ENCODE data around the gene ERMARD.

ERMARD gene

DNA sequence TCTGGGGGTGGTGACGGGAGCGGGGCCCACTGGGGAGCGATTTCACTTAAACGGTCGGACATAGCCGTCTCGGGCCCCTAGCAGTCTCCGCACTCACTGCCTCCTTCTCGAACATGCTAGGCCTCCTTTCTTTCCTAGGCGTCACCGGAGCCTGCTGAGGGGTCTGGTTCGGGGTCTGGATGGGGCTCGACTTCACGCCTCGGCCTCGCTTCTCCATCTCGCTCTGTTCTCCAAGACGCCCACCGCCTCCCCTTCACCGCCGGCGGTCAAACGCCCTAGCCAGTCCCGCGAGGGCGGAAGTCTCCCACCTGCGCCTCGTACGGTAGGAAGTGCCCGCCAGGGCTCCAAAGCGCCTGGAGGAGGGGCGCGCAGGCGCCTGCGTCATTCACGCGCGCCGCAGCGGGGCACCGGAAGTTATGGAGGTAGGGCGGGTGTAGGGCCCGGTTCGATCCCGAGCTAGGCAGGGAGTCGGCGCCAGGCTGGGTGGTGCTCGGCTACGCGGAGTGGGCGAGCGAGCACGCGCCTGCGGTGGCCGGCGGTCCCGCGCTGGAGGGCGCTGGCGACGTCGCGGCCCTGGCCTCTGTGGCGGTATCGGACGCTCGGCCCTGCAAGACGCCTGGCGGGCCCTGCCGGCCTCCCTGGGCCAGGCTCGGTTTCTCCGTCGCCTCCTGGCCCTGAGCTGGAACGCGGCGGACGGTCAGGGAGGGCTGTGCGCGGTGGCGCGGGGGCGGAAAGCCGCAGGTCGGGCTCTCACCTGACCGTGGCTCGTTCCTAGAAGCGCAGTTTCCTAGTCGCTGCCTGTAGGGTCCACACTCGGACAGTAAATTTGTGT lies at the start of gene ERMARD, which contains the start of gene DYNLT2:
ERMARD (plus strand) TSS at position 381 of the 832 bp plus-strand sequence; CDS start at position 417, 36 bp downstream.
DYNLT2 (minus strand) TSS at position 331 of the 832 bp plus-strand sequence; CDS start at position 217, 114 bp downstream.
- peak; percentile 96 for DNase-seq

DNA sequence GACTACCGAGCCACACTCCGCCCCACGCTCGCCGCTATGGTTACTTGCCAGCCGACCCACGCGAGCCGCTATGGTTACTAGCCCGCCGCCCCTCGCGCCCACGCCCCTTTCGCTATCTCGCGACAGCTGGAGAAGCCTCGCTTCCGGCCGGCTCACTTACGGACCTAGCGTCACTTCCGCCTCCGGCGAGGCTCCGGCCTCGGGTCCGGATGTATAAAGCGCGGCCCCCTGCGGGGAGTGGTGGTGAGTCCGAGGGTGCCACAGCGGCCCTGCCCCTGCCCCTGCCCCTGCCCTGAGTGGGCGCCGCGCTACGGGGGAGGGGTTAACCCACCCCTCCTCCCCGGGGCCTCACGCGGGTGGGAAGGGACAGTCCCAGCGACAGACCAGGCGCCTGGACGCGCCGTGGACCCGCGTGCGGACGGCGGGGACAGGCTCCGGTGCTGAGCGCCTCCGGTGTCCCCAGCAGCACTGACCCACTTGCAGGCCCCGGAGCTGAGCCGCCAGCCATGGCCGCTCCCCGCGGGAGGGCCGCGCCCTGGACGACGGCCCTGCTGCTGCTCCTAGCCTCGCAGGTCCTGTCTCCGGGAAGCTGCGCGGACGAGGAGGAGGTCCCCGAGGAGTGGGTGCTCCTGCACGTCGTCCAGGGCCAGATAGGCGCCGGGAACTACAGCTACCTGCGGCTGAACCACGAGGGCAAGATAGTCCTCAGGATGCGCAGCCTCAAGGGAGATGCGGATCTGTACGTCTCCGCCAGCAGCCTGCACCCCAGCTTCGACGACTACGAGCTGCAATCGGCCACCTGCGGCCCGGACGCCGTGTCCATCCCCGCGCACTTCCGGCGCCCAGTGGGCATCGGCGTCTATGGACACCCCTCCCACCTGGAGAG lies 49.2 kb upstream of the ERMARD start, which contains the start of the genes C6orf120 and WDR27:
C6orf120 (plus strand) TSS at position 173 of the 886 bp plus-strand sequence; CDS start at position 507, 334 bp downstream.
WDR27 (minus strand) TSS at position 76 of the 886 bp plus-strand sequence. CDS start 13,024 bp downstream, outside the sequence.
- DNase-seq, result peak; percentile 98

DNA sequence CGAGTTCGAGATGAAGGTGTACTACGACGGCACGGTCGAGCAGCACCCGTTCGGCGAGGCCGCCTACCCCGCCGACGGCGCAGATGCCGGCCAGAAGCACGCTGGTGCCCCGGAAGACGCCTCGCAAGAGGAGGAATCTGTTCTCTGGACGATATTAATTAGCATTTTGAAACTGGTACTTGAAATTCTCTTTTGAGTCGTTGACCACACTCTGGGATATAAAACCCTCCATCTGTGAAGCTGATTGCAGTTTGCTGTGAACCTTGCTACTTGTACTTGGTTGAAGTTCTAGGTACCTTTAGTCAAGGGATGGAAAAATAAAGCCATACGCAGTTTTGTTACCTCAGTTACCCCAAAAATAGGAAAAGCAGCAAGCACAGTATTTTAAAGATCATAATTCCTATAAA lies 48.6 kb upstream of the ERMARD start:
- no peak for DNase-seq

DNA sequence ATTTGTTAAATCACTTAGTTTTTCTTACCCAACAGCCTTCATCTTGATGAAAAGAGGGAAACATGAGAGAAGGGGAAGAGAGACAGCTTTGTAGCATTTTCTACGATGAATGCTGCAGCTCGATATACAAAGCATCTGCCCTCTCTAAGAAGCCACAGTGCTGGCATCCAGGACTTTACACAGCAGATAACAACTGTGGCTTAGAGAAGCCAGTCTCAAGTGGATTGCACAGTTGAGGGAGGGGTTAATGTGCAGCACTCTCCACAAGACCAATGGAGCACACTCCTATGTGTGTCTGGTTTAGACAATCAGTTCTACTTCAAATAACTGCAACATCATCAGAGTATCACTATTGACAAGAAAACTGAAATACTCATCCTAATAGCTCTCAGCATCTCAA lies 43.6 kb upstream of the ERMARD start:
- no peak for DNase-seq

DNA sequence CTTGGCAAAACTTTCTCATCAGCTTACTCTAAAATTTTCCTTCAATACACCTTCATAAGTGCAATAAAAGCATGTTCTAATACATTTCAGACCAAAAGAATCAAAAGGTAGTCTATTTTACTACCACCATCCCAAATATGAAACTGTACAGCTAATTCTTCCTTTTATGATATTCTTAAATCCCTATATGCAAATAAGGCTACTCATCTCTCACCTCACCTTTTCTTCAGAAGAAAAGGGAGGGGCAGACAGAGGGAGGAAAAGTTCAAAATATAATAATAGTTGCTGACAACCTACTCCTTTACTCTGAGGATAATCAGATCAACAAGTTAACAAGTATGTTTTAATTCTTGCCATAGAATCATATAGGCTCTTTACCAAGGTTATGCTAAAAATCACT lies 42.1 kb upstream of the ERMARD start:
- no peak for DNase-seq

DNA sequence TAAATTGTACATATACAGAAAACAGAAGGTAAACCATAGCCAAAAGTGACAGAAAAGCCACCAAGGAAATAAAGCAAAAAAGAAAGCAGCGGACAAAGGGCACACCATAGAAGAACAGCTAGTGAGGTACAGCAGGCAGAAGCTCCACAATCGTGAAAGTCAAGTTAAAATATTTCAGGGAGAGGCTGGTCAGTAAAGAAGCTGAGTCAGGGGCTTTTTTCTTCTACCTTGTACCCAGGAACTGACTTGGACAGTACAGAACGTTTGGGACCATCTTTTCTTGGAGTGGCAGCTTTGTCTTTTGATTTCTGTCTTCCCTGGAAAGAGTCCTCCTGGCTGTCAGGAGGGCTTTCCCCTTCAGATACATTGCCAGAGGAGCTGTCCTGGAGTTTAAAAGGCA lies 41.4 kb upstream of the ERMARD start:
- no peak for DNase-seq

DNA sequence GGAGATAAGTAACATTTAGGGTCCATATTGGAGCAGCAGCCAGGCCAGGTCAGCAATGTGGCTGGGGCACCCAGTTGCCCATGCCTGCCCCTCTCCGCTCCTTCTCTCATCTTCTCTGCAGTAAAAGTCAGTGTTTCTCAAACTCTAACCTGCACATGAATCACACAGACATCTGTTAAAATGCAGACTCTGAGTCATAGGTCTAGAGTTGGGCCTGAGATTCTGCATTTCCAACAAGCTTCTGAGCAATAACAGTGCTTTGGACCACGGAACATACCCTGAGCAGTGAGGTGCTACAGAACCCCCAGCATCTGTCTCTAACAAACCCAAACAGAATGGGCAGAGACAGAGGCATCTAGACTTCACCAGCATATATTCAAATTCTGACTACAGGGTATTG lies 37.2 kb upstream of the ERMARD start:
- DNase-seq, result no peak

DNA sequence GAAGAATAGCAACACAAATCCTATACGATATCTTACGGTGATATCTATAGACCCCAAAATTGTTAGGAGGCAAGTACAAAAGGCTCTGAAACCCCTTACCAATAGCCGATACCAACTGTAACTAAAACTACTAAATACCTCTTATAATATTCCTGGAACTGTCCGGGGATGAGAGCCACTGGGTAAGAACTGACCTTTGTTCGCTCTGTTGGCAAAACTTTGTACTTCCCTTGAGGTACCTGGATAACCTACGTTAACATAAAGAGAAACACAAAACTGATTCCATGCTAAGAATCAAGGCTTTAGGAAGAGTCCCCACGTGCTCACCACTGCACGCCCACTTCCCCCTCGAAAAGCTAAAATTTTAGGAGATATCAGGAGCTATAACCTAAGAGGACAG lies 36.8 kb upstream of the ERMARD start:
- DNase-seq, result no peak

DNA sequence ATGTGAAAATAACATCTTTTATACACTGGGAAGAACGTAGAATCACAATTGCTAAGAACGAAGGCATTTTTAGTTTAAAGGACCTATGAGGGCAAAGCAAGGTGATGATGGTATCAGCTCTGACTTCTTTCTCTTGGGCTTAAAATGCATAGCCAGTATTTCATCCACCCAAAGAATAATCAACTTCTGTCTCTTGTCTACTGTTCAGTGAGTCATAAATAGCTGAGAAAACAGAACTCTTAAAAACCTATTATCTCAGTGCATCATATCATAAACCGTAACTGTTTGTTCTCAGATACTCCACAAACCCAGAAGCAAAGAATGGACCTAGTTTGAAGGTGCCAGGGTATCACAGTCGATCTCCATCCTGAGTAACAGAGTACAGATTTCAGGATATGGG lies 32.3 kb upstream of the ERMARD start:
- no peak for DNase-seq

DNA sequence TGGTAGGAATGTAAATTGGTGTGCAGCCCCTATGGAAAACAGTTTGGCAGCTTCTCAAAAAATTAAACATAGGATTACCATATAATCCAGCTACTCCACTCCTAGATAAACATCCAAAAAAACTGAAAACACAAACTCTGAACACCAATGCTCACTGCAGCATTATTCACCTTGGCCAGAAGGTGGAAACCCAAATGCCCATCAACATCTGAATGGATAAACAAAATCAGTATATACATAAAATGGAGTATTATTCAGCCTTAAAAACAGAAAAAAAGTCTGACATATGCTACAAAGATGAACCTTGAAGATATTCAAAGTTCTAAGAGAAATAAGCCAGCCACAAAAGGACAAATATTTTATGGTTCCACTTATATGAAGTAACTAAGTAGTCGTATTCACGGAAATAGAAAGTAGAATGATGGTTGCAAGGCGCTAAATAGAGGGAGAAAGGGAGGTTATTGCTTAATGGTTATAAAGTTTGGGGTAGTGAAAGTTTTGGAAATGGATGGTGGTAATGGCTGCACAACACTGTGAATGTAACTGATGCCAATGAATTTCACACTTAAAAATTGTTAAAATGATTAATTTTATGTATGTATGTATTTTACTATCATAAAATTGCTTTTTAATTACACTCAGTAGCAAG lies 31.1 kb upstream of the ERMARD start:
- DNase-seq, result no peak

DNA sequence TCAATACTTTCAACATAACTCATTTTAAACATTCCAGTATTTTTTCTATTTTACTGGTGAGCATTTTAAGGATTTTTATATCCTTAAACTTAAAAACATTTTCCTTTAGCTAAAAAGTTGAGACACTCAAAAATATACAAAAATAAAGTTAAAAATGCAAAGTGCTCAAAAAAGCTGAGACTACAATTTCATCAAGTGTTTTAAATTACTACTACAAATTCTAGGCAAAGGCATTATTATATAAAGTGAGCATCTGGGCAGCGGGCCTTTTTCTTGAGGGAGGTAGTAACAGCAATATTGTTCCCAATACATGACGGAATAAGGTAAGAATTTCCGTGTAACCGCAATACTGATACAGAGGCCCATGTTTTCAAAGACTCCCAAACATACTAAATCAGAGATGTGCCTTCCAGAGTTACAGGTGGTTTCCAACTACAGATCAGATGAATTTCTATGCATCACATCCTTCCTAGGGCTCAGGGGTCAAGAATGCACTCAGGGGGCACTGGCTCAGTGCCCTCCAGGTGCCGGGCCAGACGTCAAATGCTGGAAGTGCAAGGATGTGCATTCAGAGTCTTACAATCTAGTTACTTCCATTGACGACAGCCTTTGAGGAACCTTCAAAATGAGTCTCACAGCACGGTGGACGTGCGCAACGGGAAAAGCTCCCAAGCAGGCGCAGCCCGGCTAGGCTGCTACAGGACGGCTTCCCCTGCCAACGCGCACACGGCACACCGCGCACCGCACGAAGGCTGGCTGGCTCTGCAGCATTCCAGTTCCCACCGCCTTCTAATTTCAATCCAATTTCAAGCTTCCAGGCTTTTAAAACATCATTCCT lies 28.8 kb upstream of the ERMARD start:
- DNase-seq, result peak; percentile 69

DNA sequence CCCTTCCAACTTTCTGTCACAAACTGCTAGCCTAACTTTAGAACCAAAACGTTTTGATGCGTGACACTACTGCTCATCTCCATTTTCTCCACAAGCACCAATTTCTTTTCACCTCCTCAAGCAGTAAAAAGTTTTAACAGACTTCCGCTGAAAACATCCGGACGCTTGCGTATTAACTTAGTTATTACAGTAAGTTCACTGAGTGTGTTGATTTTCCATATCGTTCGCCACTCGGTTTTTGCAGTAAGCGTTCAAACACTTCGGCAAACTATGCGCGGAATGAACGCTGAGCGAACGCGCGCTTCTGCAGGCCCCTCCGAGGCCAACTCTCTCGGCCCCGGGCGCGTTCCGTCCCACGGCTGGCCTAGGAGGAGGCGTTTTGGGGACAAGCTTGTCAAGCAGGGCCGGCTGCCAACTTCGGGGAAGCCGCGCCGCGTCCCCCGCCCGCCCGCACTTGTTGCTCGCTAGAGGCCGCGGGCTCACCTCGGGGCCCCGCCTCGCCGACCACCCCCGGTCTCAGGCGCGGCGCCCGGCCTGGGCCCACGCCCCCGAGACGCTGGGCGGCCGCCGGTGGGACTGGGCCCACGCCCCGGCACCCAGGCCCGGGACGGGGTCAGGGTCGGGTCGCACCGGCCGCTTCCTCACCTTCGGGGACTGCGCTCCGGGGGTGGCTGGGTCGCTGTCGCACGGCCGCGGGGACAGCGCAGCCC lies 28.1 kb upstream of the ERMARD start:
- peak; percentile 85 for DNase-seq

DNA sequence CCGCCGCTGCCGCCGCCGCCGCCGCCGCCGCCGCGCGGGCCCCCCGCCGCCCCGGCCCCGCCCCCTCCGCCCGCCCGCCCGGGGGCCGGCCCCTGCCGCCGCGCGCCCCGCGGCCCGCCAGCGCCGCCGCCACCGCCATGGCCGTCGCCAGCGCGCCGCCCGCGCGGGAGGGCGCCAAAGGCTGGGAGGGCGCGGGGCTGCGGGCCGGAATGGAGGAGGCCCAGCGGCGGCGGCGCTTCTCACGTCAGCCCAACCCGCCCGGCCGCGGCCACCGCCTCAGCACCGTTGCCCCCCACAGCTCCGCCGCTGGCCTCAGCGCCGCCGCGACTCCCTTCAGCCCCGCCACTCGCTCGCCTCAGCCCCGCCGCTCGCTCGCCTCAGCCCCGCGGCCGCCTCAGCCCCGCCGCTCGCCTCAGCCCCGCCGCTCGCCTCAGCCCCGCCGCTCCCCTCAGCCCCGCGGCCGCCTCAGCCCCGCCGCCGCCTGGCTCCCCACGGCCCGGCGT lies 27.4 kb upstream of the ERMARD start:
- DNase-seq, result peak; percentile 59

DNA sequence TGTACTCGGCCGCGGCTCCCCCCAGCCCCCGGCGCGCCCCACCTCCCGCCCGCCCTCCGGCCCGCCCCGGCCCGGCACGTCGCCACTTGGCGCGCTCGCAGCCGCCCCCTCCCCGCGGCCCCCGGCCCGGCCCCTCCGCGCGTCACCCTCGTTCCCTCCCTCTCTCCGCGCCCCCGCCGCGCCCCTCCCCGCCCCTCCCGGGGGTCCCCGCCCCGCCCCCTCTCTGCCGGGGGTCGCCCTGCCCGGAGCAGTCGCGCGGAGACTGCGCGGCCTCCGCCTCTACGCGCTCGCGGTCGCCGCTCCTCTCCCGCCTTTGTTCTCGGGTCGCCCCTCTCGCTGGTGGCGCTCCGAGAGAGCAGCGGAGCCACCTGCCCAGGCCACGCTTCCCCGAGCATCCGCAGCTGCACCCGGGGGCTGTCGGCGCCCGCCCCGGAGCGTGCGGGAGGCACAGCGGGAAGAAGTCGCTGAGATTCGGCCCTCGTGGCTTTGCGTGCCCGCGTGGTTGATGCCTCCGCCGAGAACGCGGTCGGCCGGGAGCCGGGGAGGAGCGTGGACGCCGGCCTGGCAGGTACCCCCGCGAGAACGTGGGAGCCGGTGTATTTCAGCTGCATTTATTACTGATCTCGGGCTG lies 26.8 kb upstream of the ERMARD start, which contains the start of gene PHF10:
PHF10 (minus strand) TSS at position 7 of the 631 bp plus-strand sequence. CDS start 569 bp downstream, outside the sequence.
- DNase-seq, result peak; percentile 59

DNA sequence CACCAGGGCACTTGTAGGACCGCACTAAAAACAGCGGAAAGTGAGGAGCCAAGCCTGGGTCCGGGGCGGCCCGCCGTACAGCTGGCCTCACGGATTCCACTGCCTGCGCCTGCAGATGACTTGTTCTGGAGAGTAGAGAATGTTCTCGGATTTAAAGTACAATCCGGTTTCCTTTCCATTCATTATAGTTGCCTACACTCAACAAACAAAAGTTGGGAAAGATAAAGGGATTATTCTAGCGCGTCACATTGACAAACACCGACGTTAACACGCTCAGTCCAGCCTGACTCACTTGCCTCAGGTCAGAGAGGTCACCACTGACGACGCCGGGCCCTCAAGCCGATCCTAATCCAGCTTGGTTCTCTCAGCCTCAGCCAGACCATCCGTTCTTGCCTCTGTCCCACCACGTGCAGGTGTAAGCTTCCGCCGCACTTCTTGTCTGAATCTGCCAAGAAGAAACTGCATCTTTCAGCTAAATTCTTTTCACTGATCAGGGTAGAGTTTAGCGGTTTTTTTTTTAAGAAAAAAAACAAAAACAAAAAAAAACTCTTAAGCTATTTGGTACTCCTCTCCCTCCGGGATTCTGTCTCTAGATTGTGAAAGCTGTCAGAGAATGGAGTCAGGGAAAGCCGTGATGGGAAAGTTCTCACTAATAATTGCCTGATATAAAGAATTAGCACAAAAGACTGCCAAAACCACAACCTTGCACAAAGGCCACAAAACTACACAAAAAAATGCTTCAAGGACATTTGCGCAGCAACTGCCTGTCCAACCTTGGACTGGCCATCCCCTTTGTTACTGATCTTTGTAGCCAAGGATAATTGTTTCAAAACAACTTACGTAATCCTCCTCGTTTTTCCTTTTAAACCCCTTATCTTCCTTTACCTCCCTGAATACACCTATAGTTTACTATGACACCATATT lies 26.0 kb upstream of the ERMARD start:
- DNase-seq, result peak; percentile 64

DNA sequence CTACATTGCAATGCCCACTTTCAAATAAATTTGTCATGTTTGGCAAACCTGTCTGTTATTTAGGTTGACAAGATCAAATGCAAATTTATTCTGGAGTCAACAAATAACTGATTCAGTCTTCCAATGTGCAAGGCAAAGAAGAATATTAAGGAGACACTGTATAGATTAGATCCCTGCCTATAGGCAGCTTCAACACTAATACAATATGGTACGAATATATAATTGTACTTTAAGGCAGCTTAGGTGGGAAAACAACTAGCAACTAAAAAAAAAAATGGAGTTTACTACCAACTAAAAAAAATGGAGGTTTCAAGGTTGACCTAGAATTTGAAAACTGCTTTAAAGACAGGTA lies 25.4 kb upstream of the ERMARD start:
- no peak for DNase-seq

DNA sequence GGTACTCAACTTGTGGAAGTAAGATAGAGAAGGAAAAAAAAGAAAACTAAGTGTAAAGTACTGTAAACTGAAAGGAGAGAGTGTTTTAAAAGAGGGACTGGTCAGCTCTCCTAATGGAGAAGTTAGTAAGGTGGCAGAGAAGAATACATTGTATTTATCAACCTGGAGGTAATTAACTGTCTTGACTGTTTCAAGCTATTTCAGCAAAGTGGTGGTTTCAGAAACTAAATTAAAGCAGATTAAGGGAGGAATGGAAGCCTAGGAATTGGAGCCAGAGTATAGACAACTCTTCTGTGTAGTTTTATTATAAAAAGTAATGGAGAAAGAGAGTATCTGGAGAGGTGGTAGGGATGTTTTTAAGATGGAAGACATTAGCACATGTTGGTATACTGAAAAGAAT lies 24.5 kb upstream of the ERMARD start:
- no peak for DNase-seq

DNA sequence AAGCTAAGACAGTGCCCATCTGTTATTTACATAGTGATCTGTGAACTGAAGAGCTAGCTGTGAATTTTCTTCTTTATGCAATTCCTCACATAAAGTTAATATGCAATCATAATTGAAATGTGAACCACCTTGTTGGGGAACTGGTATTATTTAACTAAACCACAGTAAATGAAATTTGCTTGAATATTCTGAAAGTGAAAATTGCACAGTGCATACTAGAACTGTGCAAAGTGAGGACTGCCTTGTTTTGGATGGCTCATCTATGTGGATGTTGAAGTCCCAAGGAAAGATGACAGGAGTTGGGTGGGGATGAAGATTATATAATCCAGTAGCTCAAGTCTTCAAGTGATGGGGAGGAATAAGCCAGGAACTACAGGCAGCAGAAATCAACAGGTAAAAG lies 21.5 kb upstream of the ERMARD start:
- no peak for DNase-seq

Data from RPMI8226 (cell line).